Measurements from ENCODE around the gene DUOX1.
A peak's percentile ranks its signal among the peaks of the same experiment; 100 is the strongest.

Gene DUOX1

GRCh38 chr15:45164914-45165313, 35.1 kb downstream of the DUOX1 start:
- H3K9me2 ChIP-seq (replicated peaks; ENCODE audit: insufficient read depth, low read length): no peaks in the 10 kb centered on the region
- no peaks in the 10 kb centered on the region for H3K36me3 ChIP-seq (ENCODE audit: low read length)
- no peaks in the 10 kb centered on the region for H4K20me1 ChIP-seq (ENCODE audit: low read depth, low read length)
- H3K9ac ChIP-seq (ENCODE audit: low read length): no peak overlapping the region
- H3K4me3 ChIP-seq (ENCODE audit: insufficient read depth, low read length, poor library complexity, severe bottlenecking): no peak overlapping the region
- H2AFZ ChIP-seq (ENCODE audit: low read depth, low read length, severe bottlenecking): no peak overlapping the region
- no peaks in the 10 kb centered on the region for H3K9me3 ChIP-seq (ENCODE audit: insufficient read depth, low read length)
- H3K4me2 ChIP-seq (ENCODE audit: low read depth, low read length, poor library complexity, severe bottlenecking): no peak overlapping the region
- TF ChIP-seq, protein P1, sequence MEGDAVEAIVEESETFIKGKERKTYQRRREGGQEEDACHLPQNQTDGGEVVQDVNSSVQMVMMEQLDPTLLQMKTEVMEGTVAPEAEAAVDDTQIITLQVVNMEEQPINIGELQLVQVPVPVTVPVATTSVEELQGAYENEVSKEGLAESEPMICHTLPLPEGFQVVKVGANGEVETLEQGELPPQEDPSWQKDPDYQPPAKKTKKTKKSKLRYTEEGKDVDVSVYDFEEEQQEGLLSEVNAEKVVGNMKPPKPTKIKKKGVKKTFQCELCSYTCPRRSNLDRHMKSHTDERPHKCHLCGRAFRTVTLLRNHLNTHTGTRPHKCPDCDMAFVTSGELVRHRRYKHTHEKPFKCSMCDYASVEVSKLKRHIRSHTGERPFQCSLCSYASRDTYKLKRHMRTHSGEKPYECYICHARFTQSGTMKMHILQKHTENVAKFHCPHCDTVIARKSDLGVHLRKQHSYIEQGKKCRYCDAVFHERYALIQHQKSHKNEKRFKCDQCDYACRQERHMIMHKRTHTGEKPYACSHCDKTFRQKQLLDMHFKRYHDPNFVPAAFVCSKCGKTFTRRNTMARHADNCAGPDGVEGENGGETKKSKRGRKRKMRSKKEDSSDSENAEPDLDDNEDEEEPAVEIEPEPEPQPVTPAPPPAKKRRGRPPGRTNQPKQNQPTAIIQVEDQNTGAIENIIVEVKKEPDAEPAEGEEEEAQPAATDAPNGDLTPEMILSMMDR (IDR thresholded peaks at IDR 0.05; ENCODE audit: insufficient read depth, low read length, poor library complexity, severe bottlenecking): no peak
- TF ChIP-seq EZH2phosphoT487 (conservative IDR thresholded peaks at IDR 0.05; ENCODE audit: low read length): no peak
- H3K27ac ChIP-seq (ENCODE audit: low read depth, low read length): no peak overlapping the region
- H3K27me3 ChIP-seq (ENCODE audit: low read length): no peaks in the 10 kb centered on the region
- no peaks in the 10 kb centered on the region for H3K79me2 ChIP-seq (ENCODE audit: insufficient read depth, low read length)
- no peaks in the 10 kb centered on the region for H3F3A ChIP-seq (ENCODE audit: insufficient read depth)

DNA sequence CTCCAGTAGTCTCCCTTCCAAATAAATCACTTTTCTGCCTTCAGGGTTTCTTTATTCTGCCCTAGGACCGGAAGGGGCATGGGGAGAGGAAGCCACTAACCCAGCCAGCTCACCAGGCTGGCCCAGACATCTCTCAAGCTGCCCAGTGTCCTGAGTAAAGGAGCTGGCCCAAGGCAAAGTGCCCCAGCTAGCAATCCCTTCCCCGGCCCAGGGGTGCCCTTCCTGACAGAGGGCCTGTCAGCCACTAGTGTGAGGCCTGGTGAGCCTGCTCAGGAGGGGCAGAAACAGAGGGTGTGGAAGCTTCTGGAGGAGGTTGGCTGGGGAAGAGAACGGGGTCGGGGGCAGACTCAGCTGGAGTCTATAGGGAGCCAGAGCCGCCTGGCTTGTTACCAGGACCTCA, 35.7 kb downstream of the DUOX1 start:
- no peaks in the 10 kb centered on the region for H3K79me2 ChIP-seq (ENCODE audit: insufficient read depth, low read length)
- no peak overlapping the region for H2AFZ ChIP-seq (ENCODE audit: low read depth, low read length, severe bottlenecking)
- TF ChIP-seq, protein P1 (IDR thresholded peaks at IDR 0.05; ENCODE audit: insufficient read depth, low read length, poor library complexity, severe bottlenecking): no peak
- TF ChIP-seq EZH2phosphoT487 (conservative IDR thresholded peaks at IDR 0.05; ENCODE audit: low read length): no peak
- H3F3A ChIP-seq (ENCODE audit: insufficient read depth): no peaks in the 10 kb centered on the region
- no peaks in the 10 kb centered on the region for H3K36me3 ChIP-seq (ENCODE audit: low read length)
- no peak overlapping the region for H3K4me3 ChIP-seq (ENCODE audit: insufficient read depth, low read length, poor library complexity, severe bottlenecking)
- H3K9me2 ChIP-seq (replicated peaks; ENCODE audit: insufficient read depth, low read length): no peaks in the 10 kb centered on the region
- H3K27ac ChIP-seq (ENCODE audit: low read depth, low read length): no peak overlapping the region
- H3K9ac ChIP-seq (ENCODE audit: low read length): no peak overlapping the region
- no peaks in the 10 kb centered on the region for H4K20me1 ChIP-seq (ENCODE audit: low read depth, low read length)
- no peaks in the 10 kb centered on the region for H3K27me3 ChIP-seq (ENCODE audit: low read length)
- no peak overlapping the region for H3K4me2 ChIP-seq (ENCODE audit: low read depth, low read length, poor library complexity, severe bottlenecking)
- no peaks in the 10 kb centered on the region for H3K9me3 ChIP-seq (ENCODE audit: insufficient read depth, low read length)

GRCh38 chr15:45166834-45167630, 37.2 kb downstream of the DUOX1 start:
- Histone ChIP-seq H3K36me3 (ENCODE audit: low read length) (no peaks in the 10 kb centered on the region), H2AFZ (ENCODE audit: low read depth, low read length, severe bottlenecking) (peak overlapping the region; percentile 99), H4K20me1 (ENCODE audit: low read depth, low read length) (no peaks in the 10 kb centered on the region), H3K9ac (ENCODE audit: low read length) (peak overlapping the region; percentile 74), H3K79me2 (ENCODE audit: insufficient read depth, low read length) (no peaks in the 10 kb centered on the region), H3K9me2 (replicated peaks; ENCODE audit: insufficient read depth, low read length) (no peaks in the 10 kb centered on the region), H3K27me3 (ENCODE audit: low read length) (no peaks in the 10 kb centered on the region), H3K4me3 (ENCODE audit: insufficient read depth, low read length, poor library complexity, severe bottlenecking) (peak overlapping the region; percentile 57), H3K4me2 (ENCODE audit: low read depth, low read length, poor library complexity, severe bottlenecking) (peak overlapping the region; percentile 70), H3K27ac (ENCODE audit: low read depth, low read length) (peak overlapping the region; percentile 47), H3F3A (ENCODE audit: insufficient read depth) (no peaks in the 10 kb centered on the region), H3K9me3 (ENCODE audit: insufficient read depth, low read length) (no peaks in the 10 kb centered on the region)
- no peak for TF ChIP-seq EZH2phosphoT487 (conservative IDR thresholded peaks at IDR 0.05; ENCODE audit: low read length)
- TF ChIP-seq, protein P1 (IDR thresholded peaks at IDR 0.05; ENCODE audit: insufficient read depth, low read length, poor library complexity, severe bottlenecking): peak; percentile 61

Measured in SU-DHL-6 (cell line).